ENCODE data around the gene NBL1.

GRCh38 chr1:19639999-19640362 lies 4.1 kb upstream of the NBL1 start:
- TF ChIP-seq, protein P1, sequence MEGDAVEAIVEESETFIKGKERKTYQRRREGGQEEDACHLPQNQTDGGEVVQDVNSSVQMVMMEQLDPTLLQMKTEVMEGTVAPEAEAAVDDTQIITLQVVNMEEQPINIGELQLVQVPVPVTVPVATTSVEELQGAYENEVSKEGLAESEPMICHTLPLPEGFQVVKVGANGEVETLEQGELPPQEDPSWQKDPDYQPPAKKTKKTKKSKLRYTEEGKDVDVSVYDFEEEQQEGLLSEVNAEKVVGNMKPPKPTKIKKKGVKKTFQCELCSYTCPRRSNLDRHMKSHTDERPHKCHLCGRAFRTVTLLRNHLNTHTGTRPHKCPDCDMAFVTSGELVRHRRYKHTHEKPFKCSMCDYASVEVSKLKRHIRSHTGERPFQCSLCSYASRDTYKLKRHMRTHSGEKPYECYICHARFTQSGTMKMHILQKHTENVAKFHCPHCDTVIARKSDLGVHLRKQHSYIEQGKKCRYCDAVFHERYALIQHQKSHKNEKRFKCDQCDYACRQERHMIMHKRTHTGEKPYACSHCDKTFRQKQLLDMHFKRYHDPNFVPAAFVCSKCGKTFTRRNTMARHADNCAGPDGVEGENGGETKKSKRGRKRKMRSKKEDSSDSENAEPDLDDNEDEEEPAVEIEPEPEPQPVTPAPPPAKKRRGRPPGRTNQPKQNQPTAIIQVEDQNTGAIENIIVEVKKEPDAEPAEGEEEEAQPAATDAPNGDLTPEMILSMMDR (IDR thresholded peaks at IDR 0.05), result no peak
- TF ChIP-seq POLR2A (IDR thresholded peaks at IDR 0.05), result no peak
